Adrenal gland (tissue), 12 donors: Measurements from ENCODE around the gene SLC16A10. TPM values are rescaled to one million over a fixed set of nuclear protein-coding genes. Genes with fewer than 3 reads are reported as not detected.

Experiments
- DNase-seq, 7 donors: peaks; one replicate each; pipeline ENCODE4 v3.0.0-alpha.2; 2019 to 2020
- H3K27ac ChIP-seq, 5 donors: fragments of 200-600 bp; sonication (generic) in 4 of 5; 1 replicate in 3 of 5; 2 replicates in 2 of 5; pipeline versions ENCODE4 v1.5.1 to v1.8.0; 2016 to 2020; ENCODE audit warnings: mild to moderate bottlenecking in 1 of 5
- H3K27me3 ChIP-seq: fragments of 200-600 bp; 2 replicates; pipeline ENCODE4 v1.8.0; 2021
- H3K36me3 ChIP-seq, 2 donors: fragments of 200-600 bp; replicated peaks in 1 of 2; 1 replicate in 1 of 2; 2 replicates in 1 of 2; pipeline versions ENCODE4 v1.5.1 to v1.8.0; 2018 to 2022
- H3K4me1 ChIP-seq, 2 donors: fragments of 200-600 bp; replicated peaks in 1 of 2; 1 replicate in 1 of 2; 2 replicates in 1 of 2; pipeline versions ENCODE4 v1.5.1 to v1.8.0; 2018 to 2021
- H3K4me3 ChIP-seq, 4 donors: fragments of 200-600 bp; sonication (generic) in 3 of 4; one replicate each; pipeline ENCODE4 v1.5.1; 2016 to 2018
- H3K9me3 ChIP-seq, 3 donors: fragments of 200-600 bp; sonication (generic) in 1 of 3; replicated peaks in 1 of 3; 1 replicate in 2 of 3; 2 replicates in 1 of 3; pipeline versions ENCODE4 v1.5.1 to v1.8.0; 2016 to 2021
- POLR2A ChIP-seq, 2 donors: fragments of 450-650 bp; IDR thresholded peaks; one replicate each; pipeline ENCODE4 v1.6.1; 2017; ENCODE audit warnings: antibody characterized with exemption in 2 of 2, mild to moderate bottlenecking in 2 of 2, moderate library complexity in 1 of 2
- WGBS, 4 donors: extraction: QIAGEN DNeasy Blood & Tissue Kit in 2 of 4; methylation state at CpG; one replicate each; pipeline versions ENCODE4 v1.1.5 to v1.1.7; 2013 to 2017; 5-methylcytosine and 5-hydroxymethylcytosine counted together
- intact Hi-C, 2 donors: fragments of 100-400 bp; cut with DNase I; formaldehyde crosslinking; loops; one replicate each; pipeline versions ENCODE4 v1.14.1 to v1.15.0; 2022 to 2023
- polyA plus RNA-seq, 3 donors: library from polyadenylated mRNA; stranded (reverse); fragments of 200-250 nt in 2 of 3; fragments of 350-450 nt in 1 of 3; fragmentation: Illumina TruSeq in 1 of 3; extraction: RNeasy Lipid Tissue Mini Kit (QIAGEN cat#74804) in 1 of 3; gene quantifications; one replicate each; pipeline ENCODE4 v1.2.3, GENCODE V29; 2013 to 2014
- total RNA-seq, 9 donors: library from RNA; depleted of rRNA in 4 of 9; stranded (reverse); fragments of >200 nt in 4 of 9; fragments of 120-200 nt in 1 of 9; fragmentation: NEBNext Ultra II Directional in 1 of 9; extraction: Animal tissue kit (Norgen Biotek cat#: 25700) in 1 of 9; gene quantifications; one replicate each; pipeline versions ENCODE4 v1.1.0 to v1.2.4, GENCODE V29; 2013 to 2023
- TF ChIP-seq, protein P1 (sequence below), 6 experiments: fragments of 450-650 bp in 4 of 6; fragments of 200-600 bp in 2 of 6; sonication (generic) in 1 of 6; IDR thresholded peaks; 1 replicate in 5 of 6; 2 replicates in 1 of 6; pipeline versions ENCODE4 v1.5.1 to v1.8.0; 2016 to 2021; ENCODE audit warnings: antibody characterized with exemption in 6 of 6, mild to moderate bottlenecking in 2 of 6, moderate library complexity in 1 of 6
- donor health status: healthy with polysubstance abuse.
- donor health status: Bipolar disorder and iron deficiency.
- donor health status: DM: yes; HTN: yes; CAD: no.
- donor health status: DM: no; HTN: no; CAD: no.
- donor health status: DM: no; HTN: no; CAD: no.
- donor health status: DM: yes; HTN: yes; CAD: no.

SLC16A10 gene
- total and polyA plus RNA-seq, 12 donors: 4.6 to 97.0 (median 24.9) TPM

DNA sequence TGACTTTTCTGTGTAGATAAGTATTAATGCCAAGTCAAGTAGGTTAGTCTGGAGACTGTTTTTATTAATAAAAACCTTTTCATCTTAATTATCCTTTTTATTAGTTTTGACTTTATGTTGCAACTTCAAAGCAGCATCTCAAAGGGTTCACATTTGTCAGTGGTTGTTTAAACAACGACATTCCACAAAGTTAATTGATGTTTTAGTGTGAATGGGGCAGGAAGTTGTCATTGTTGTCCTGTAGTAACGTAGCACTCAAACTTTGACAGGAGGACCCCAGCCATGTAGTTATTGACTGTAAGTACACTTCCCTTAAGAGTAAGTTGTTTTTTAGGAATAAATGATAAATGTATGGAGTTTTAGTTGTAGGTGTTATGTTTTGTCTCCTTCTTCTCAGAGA lies 11.3 kb downstream of the SLC16A10 start:
- Histone ChIP-seq H3K27ac (no peak overlapping the region), H3K27me3 (no peaks in the 10 kb centered on the region), H3K36me3 (no peaks in the 10 kb centered on the region), H3K9me3 (no peaks in the 10 kb centered on the region), H3K4me3 (no peak overlapping the region), H3K4me1 (no peaks in the 10 kb centered on the region)
- TF ChIP-seq, protein P1, sequence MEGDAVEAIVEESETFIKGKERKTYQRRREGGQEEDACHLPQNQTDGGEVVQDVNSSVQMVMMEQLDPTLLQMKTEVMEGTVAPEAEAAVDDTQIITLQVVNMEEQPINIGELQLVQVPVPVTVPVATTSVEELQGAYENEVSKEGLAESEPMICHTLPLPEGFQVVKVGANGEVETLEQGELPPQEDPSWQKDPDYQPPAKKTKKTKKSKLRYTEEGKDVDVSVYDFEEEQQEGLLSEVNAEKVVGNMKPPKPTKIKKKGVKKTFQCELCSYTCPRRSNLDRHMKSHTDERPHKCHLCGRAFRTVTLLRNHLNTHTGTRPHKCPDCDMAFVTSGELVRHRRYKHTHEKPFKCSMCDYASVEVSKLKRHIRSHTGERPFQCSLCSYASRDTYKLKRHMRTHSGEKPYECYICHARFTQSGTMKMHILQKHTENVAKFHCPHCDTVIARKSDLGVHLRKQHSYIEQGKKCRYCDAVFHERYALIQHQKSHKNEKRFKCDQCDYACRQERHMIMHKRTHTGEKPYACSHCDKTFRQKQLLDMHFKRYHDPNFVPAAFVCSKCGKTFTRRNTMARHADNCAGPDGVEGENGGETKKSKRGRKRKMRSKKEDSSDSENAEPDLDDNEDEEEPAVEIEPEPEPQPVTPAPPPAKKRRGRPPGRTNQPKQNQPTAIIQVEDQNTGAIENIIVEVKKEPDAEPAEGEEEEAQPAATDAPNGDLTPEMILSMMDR (IDR thresholded peaks at IDR 0.05): no peak
- no peak for TF ChIP-seq POLR2A (IDR thresholded peaks at IDR 0.05)
- intact Hi-C loops: no loop called here
- DNase-seq: no peak
- 50 to 73% (median 61%) methylated on average over 2 of the region's 2 CpGs for WGBS, 4 donors

DNA sequence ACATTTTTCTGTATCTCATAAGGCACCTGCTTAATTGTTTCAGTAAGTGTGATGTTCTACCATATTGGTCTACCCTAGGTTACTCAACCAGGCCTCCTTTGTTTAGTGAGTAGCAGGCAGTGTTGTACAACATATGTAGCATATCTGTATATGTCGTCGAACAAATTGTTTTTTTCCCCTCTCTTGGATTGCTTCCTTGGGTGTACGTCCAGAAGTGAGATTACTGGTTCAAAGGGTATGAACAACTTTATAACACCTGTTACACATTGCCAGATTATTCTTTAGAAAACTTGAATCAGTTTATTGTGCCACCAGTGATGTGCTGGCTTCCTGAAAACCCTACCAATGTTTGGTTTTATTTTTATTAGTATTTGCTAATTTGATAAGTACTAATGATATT lies 14.7 kb downstream of the SLC16A10 start:
- Histone ChIP-seq H3K27ac (no peak overlapping the region), H3K27me3 (no peaks in the 10 kb centered on the region), H3K4me1 (peaks cover 5 to 7% of the 10 kb centered on the region in 2 donors), H3K36me3 (no peaks in the 10 kb centered on the region), H3K4me3 (no peak overlapping the region), H3K9me3 (no peaks in the 10 kb centered on the region)
- TF ChIP-seq POLR2A (IDR thresholded peaks at IDR 0.05): no peak
- TF ChIP-seq, protein P1 (IDR thresholded peaks at IDR 0.05): no peak
- 93 to 98% (median 94%) methylated on average over 3 of the region's 3 CpGs for WGBS, 4 donors
- DNase-seq: no peak
- intact Hi-C loops: no loop called here

DNA sequence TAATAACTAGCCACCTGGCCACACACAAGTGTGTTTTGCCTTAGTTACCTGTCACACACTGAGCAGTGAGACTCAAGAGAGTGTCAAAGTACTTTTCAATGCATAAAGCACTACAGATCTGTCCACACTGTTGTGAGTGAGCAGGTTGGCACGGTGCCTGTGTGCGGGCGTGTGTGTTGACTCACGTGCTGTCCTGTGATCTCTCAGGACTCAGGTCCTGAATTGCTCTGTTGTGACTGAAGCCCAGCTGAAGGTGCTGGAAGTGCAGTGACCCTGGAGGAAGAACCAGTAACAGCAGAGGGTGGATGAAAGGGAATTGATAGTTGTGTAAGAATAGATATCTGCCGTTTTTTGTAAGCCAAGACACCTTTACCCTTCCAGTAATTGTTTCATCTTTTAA lies 18.3 kb downstream of the SLC16A10 start:
- peak; percentile 82 to 94 (median 87) for DNase-seq

DNA sequence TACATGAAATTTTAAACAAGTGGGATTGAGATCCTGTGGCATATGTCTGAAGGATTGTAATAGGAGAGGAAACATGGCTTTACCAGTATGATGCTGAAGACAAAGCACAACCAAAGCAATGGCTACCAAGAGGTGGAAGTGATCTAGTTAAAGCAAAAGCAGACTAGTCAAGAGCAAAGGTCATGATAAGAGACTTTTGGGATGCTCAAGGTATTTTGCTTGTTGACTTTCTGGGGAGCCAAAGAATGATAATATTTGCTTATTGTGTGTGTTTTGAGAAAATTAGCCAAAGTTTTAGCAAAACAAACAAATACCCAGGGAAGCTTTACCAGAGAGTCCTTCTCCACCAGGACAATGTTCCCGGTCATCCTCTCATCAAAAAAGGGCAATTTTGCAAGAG lies 20.3 kb downstream of the SLC16A10 start:
- no peak overlapping the region for H3K4me3 ChIP-seq
- no peaks in the 10 kb centered on the region for H3K27me3 ChIP-seq
- no peak for DNase-seq
- no peaks in the 10 kb centered on the region for H3K36me3 ChIP-seq
- no peak overlapping the region for H3K27ac ChIP-seq
- no peak for TF ChIP-seq POLR2A (IDR thresholded peaks at IDR 0.05)
- TF ChIP-seq, protein P1 (IDR thresholded peaks at IDR 0.05): no peak
- H3K9me3 ChIP-seq: no peaks in the 10 kb centered on the region
- WGBS, 4 donors: 93 to 100% (median 98%) methylated on average over 1 of the region's 1 CpG
- intact Hi-C loops: no loop called here
- peaks cover 8 to 9% of the 10 kb centered on the region in 2 donors for H3K4me1 ChIP-seq

More for the DNA sequence above, 18.3 kb downstream of the SLC16A10 start:
- intact Hi-C loops: no loop called here
- TF ChIP-seq, protein P1 (IDR thresholded peaks at IDR 0.05): peak in 3 of 6 experiments; percentile 17 to 23 (median 17)
- no peak for TF ChIP-seq POLR2A (IDR thresholded peaks at IDR 0.05)
- no peaks in the 10 kb centered on the region for H3K9me3 ChIP-seq
- H3K4me3 ChIP-seq: no peak overlapping the region
- peaks cover 5 to 7% of the 10 kb centered on the region in 2 donors for H3K4me1 ChIP-seq
- H3K27me3 ChIP-seq: no peaks in the 10 kb centered on the region
- H3K36me3 ChIP-seq: no peaks in the 10 kb centered on the region
- peak overlapping the region in 2 of 5 donors; percentile 50 to 52 for H3K27ac ChIP-seq
- 22 to 37% (median 27%) methylated on average over 5 of the region's 5 CpGs for WGBS, 4 donors
